GM18505 (cell line): ENCODE results near the gene EDEM1.
"Not testable (repeated sequence)": the region's sequence is repeated elsewhere in the genome, so short reads cannot be mapped to it uniquely, and the experiment has no call there.

Experiments
- ATAC-seq: cut with Tn5 transposase; IDR thresholded peaks from one replicate; pipeline ENCODE4 v1.9.1; 2021; ENCODE audit not compliant: unreplicated experiment
- POLR2A ChIP-seq: IDR thresholded peaks from 4 replicates; pipeline ENCODE4 v1.6.1; 2011; ENCODE audit warnings: borderline replicate concordance; ENCODE audit not compliant: insufficient read depth, insufficient read length; ENCODE audit errors: extremely low read depth

EDEM1 gene

DNA sequence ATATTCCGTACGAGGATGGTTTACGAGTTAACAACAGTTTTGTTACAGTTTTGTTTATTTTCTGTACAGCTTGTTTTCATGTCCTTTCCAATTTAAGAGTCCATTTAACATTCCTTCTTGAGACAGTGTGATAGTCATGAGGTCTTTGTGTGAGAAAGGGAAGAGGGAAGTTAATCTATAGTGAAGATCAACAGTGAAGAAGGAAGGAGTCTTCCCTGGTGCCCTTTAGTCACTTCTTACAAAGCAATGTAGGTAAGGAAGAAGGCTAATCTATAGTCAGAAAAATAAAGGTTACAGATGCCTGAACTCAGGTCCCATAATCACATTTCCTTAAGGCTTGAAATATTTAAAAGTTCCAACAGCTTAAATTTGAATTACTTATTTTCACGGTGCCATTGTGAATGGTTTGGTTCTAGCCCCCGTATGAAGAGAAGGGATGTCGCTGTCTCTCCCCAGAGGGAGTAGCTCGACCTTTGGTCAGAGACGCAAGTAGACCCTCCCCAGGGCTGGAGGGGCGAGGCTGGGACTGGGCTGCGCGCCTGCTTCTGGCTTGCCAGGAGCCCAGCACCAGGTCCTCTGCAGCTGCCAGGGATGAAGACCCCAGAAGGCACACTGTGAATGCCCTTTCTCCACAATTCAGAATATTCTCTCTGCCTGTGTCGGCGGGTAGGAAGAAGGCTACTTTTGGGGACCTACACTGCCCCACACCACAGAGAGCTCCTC lies 34.9 kb downstream of the EDEM1 start:
- TF ChIP-seq POLR2A: no peak
- ATAC-seq: no peak

DNA sequence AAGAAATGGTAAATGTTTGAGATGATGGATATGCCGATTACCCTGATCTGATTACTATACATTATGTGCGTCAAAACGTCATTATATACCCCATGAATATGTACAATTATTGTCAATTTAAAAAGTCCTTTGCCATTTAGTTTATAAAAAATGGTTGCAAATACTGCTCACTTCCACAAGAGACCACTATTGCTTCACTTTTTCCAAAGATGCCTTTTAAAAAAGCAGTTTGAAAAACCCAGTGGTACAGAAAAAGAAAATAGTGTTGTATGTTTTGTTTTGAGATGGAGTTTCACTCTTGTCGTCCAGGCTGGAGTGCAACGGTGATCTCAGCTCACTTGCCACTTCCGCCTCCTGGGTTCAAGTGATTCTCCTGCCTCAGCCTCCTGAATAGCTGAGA lies 39.3 kb downstream of the EDEM1 start:
- TF ChIP-seq POLR2A: no peak
- no peak for ATAC-seq

DNA sequence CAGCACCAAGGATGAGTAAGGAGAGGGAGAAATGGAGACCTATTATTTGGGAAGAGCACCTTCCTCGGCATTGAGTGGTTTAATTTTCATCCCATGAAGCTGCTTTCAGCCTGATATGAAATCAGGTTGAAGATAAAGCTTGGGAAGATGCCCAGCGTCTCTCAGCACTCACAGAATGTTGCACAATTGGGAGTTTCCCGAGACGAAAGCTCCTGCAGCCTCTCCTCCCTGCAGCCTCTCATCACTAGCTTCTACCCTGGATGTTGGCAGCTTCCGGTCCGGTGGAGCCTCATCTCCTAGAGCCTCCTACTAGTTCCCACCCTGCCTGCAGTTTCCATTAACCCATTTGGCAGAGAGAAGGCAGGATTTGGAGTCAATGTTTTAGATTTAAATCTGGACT lies 40.3 kb downstream of the EDEM1 start:
- TF ChIP-seq POLR2A: no peak
- ATAC-seq: no peak

- no peak for TF ChIP-seq POLR2A
- ATAC-seq: no peak
These were observed 41.9 kb downstream of the EDEM1 start for GRCh38 chr3:5229414-5229813.

DNA sequence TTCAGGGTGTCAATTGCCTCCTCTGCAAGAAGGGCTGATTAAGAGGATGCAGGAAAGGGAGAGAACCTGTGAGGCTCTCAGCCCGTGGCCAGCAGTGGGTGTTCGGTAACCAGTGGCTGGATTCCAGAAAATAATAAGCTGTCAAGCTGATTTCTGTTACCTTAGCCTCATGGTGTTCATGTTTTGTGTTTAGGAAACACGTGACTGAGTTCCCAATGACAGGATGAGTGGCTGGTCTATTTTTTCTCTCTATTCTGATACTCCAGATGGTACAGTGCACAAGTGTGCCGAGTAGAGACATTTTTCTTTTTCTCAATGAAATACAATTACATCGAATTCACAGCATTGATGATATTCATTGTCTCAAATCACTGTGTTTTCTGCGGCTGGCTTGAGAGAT lies 43.6 kb downstream of the EDEM1 start:
- ATAC-seq: no peak
- TF ChIP-seq POLR2A: no peak

- ATAC-seq: no peak
- no peak for TF ChIP-seq POLR2A
These were observed 44.0 kb downstream of the EDEM1 start for GRCh38 chr3:5231487-5231886.

- ATAC-seq: no peak
- TF ChIP-seq POLR2A: no peak
These were observed 45.1 kb downstream of the EDEM1 start for GRCh38 chr3:5232570-5232969.

DNA sequence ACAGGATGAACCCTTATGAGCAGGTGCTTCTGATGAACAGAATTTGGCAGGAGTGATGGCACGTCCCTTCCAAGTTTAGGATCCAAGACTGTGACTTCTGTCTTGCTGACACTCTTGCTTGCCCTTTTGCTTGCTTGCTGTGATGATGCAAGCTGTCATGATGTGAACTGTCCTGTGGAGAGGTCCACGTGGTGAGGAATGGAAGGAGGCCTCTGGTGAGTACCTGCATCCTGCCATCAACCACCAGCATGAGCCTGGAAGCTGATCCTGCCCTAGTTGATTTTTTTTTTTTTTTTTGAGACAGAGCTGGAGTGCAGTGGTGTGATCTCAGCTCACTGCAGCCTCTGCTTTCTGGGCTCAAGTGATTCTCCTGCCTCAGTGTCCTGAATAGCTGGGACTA lies 45.5 kb downstream of the EDEM1 start:
- no peak for ATAC-seq
- TF ChIP-seq POLR2A: no peak

DNA sequence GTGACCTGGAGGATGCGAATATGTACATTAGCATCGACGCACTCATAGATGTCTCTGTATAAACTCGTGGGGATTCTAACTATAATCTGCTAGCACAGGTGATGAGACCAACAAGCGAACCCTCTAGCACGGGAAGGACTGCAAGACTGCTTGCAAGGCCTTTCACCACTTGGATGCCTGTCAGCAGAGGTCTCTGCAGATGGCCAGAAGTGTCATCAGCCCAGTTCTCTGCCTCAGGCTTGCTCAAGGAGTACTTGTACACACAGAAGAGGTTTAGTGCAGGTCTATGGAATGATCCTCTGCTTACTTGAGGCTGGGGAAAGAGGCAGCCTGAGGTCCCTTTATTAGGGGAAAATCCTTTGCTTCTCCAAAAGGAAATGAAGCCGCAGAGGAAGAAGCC lies 48.1 kb downstream of the EDEM1 start:
- ATAC-seq: no peak
- no peak for TF ChIP-seq POLR2A

DNA sequence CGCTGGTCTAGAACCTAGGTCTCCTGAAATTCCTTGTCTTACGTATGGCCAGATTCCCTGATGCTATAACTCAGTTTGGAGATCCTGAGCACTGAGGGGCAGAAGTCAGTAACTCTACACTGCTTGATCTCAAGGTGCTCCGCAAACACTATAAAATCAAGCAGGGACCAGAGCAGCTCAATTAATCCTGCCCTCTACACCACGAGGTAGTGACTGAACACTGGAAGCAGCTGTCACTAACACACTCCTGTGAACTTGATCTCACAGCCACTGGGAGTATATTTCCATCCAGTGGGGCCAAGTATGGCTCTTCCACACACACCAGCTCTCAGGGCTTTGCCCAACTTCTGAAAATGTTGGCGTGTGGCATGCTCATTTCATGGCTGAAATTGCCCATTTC lies 51.0 kb downstream of the EDEM1 start:
- TF ChIP-seq POLR2A: no peak
- ATAC-seq: no peak

DNA sequence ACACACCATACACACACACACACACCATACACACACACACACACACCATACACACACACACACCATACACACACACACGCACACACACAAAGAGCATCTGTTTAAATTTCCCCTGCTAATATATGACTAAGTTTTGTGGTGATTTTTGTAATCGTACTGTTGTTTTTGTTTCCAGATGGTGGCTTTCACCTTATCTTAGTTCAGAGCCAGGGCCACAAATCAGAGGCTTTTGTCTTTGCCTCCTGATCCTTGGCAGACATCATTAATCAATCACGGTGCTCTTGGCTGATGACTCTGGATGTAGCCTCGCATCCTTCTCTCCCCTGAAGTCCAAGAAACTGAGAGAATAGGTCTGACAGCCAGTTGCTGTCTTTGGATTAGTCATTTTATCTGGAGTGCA lies 52.1 kb downstream of the EDEM1 start:
- no peak for TF ChIP-seq POLR2A
- ATAC-seq: no peak

DNA sequence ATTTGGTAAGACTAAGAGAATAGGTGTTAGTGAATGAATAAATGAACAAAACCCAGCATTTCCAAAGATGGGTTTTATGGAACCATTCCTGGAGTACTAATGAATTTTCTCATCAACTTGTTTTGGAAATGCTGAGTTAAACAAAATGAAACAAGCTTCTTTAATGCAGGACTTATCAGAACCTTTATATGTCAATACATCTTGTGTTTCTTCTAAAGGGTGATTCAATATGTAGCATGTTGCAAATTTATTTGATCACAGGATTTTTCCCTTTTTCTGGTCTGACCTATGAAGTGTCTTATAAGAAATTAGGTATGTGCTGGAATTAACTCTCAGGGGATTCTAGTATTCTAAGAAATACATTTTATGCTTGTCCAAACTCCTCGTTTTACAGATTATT lies 53.2 kb downstream of the EDEM1 start:
- no peak for TF ChIP-seq POLR2A
- ATAC-seq: no peak

DNA sequence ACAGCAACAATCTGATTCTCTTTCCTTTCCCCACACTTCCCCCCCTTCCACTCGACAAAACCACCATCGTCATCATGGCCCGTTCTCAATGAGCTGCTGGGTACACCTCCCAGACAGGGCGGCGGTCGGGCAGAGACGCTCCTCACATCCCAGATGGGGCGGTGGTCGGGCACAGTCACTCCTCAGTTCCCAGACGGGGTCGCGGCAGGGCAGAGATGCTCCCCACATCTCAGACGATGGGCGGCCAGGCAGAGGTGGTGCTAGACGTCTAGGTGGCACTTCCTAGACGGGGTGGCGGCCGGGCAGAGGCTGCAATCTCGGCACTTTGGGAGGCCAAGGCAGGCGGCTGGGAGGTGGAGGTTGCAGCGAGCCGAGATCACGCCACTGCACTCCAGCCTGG lies 55.3 kb downstream of the EDEM1 start:
- not testable (repeated sequence) for ATAC-seq

- no peak for ATAC-seq
- TF ChIP-seq POLR2A: no peak
These were observed 58.4 kb downstream of the EDEM1 start for GRCh38 chr3:5245927-5246326.

- no peak for ATAC-seq
- no peak for TF ChIP-seq POLR2A
These were observed 61.3 kb downstream of the EDEM1 start for GRCh38 chr3:5248822-5249221.
